Measurements from ENCODE around the gene ZMIZ1. TPM values are rescaled to one million over a fixed set of nuclear protein-coding genes. Genes with fewer than 3 reads are reported as not detected.

ZMIZ1 gene
- total RNA-seq, 5 donors from 2014 or later (not counting 1 experiment from before 2014, with no cell fraction given) = 16.8 to 27.1 (median 21.2) TPM

GRCh38 chr10:79025199-79025832 is 43.5 kb upstream of the ZMIZ1 start:
- H3K4me1 Mint-ChIP-seq = peaks cover 35 to 49% (median 45%) of the 10 kb centered on the region in 3 donors
- H3K27ac Mint-ChIP-seq = peak overlapping the region; percentile 61 to 67
- H3K4me1 ChIP-seq (ENCODE audit: control insufficient read depth in 1 of 2, extremely low read depth in 1 of 2, insufficient read depth in 2 of 2, low read length in 2 of 2) = peaks cover 14 to 53% of the 10 kb centered on the region in 2 experiments
- no peaks in the 10 kb centered on the region for H3K36me3 Mint-ChIP-seq
- H3K36me3 ChIP-seq (ENCODE audit: control insufficient read depth in 2 of 2, extremely low read depth in 1 of 2, insufficient read depth in 1 of 2, low read length in 1 of 2) = no peaks in the 10 kb centered on the region
- 9% methylated on average over 17 of the region's 22 CpGs for WGBS (ENCODE audit: insufficient coverage)
- peak overlapping the region; percentile 20 for H3K27ac ChIP-seq (ENCODE audit: low read length)
- ATAC-seq (replicated peaks in 1 of 4) (peak; percentile 73 to 78 (median 76)), DNase-seq (peak; percentile 28 to 74 (median 62))
- no peaks in the 10 kb centered on the region for H3K27me3 Mint-ChIP-seq
- no peak overlapping the region for H3K4me3 ChIP-seq (ENCODE audit: control insufficient read depth in 1 of 2, extremely low read depth in 1 of 2, low read length in 1 of 2)
- peaks cover 0 to 10% of the 10 kb centered on the region in 2 experiments for H3K27me3 ChIP-seq (replicated peaks in 1 of 2; ENCODE audit: control insufficient read depth in 2 of 2, extremely low read depth in 1 of 2, insufficient read depth in 2 of 2, low read length in 1 of 2)
- no peaks in the 10 kb centered on the region for H3K9me3 ChIP-seq
- POLR2A ChIA-PET = no interaction called here
- no peaks in the 10 kb centered on the region for H3K9me3 Mint-ChIP-seq
- peak overlapping the region in 2 of 3 donors; percentile 2 to 48 for H3K4me3 Mint-ChIP-seq
- CTCF ChIA-PET = interaction anchor here in 1 of 2 donors (1.2 kb wide), 1 partner anchor 10 kb away, joined by 3 read pairs; no protein-coding TSS in a partner anchor

- Mint-ChIP-seq H3K9me3 (no peaks in the 10 kb centered on the region), H3K27me3 (no peaks in the 10 kb centered on the region), H3K27ac (no peak overlapping the region), H3K4me3 (peak overlapping the region in 1 of 3 donors; percentile 48), H3K36me3 (no peaks in the 10 kb centered on the region), H3K4me1 (peaks cover 35 to 51% (median 45%) of the 10 kb centered on the region in 3 donors)
- Histone ChIP-seq H3K9me3 (no peaks in the 10 kb centered on the region), H3K27ac (ENCODE audit: low read length) (no peak overlapping the region), H3K4me1 (ENCODE audit: control insufficient read depth in 1 of 2, extremely low read depth in 1 of 2, insufficient read depth in 2 of 2, low read length in 2 of 2) (peaks cover 14 to 53% of the 10 kb centered on the region in 2 experiments), H3K27me3 (replicated peaks in 1 of 2; ENCODE audit: control insufficient read depth in 2 of 2, extremely low read depth in 1 of 2, insufficient read depth in 2 of 2, low read length in 1 of 2) (peaks cover 0 to 10% of the 10 kb centered on the region in 2 experiments), H3K36me3 (ENCODE audit: control insufficient read depth in 2 of 2, extremely low read depth in 1 of 2, insufficient read depth in 1 of 2, low read length in 1 of 2) (no peaks in the 10 kb centered on the region), H3K4me3 (ENCODE audit: control insufficient read depth in 1 of 2, extremely low read depth in 1 of 2, low read length in 1 of 2) (no peak overlapping the region)
- ChIA-PET POLR2A (no interaction called here), CTCF (interaction anchor here in 1 of 2 donors (0.6 kb wide), 1 partner anchor 976 kb away, joined by 3 read pairs; no protein-coding TSS in a partner anchor)
- WGBS (ENCODE audit: insufficient coverage) = 70% methylated on average over 8 of the region's 11 CpGs
- ATAC-seq (replicated peaks in 1 of 4) (no peak), DNase-seq (no peak)
These were observed 42.4 kb upstream of the ZMIZ1 start for GRCh38 chr10:79026341-79026761.

GRCh38 chr10:79026806-79027146 is 42.0 kb upstream of the ZMIZ1 start:
- no peaks in the 10 kb centered on the region for H3K9me3 Mint-ChIP-seq
- Histone ChIP-seq H3K36me3 (ENCODE audit: control insufficient read depth in 2 of 2, extremely low read depth in 1 of 2, insufficient read depth in 1 of 2, low read length in 1 of 2) (no peaks in the 10 kb centered on the region), H3K9me3 (no peaks in the 10 kb centered on the region), H3K4me1 (ENCODE audit: control insufficient read depth in 1 of 2, extremely low read depth in 1 of 2, insufficient read depth in 2 of 2, low read length in 2 of 2) (peaks cover 14 to 53% of the 10 kb centered on the region in 2 experiments), H3K27me3 (replicated peaks in 1 of 2; ENCODE audit: control insufficient read depth in 2 of 2, extremely low read depth in 1 of 2, insufficient read depth in 2 of 2, low read length in 1 of 2) (peaks cover 0 to 10% of the 10 kb centered on the region in 2 experiments), H3K27ac (ENCODE audit: low read length) (no peak overlapping the region), H3K4me3 (ENCODE audit: control insufficient read depth in 1 of 2, extremely low read depth in 1 of 2, low read length in 1 of 2) (no peak overlapping the region)
- peak overlapping the region in 1 of 3 donors; percentile 41 for H3K4me3 Mint-ChIP-seq
- no peaks in the 10 kb centered on the region for H3K36me3 Mint-ChIP-seq
- ChIA-PET CTCF (interaction anchor here in 1 of 2 donors (0.6 kb wide), 1 partner anchor 977 kb away, joined by 3 read pairs; no protein-coding TSS in a partner anchor), POLR2A (no interaction called here)
- DNase-seq (no peak), ATAC-seq (replicated peaks in 1 of 4) (no peak)
- no peak overlapping the region for H3K27ac Mint-ChIP-seq
- WGBS (ENCODE audit: insufficient coverage) = no CpG with 5 or more reads among the region's 3 CpGs
- peaks cover 35 to 51% (median 45%) of the 10 kb centered on the region in 3 donors for H3K4me1 Mint-ChIP-seq
- H3K27me3 Mint-ChIP-seq = no peaks in the 10 kb centered on the region

GRCh38 chr10:79027147-79028055 is 41.4 kb upstream of the ZMIZ1 start:
- POLR2A ChIA-PET = interaction anchor here in 1 of 2 donors (0.7 kb wide), 1 partner anchor 40 kb away, joined by 3 read pairs; no protein-coding TSS in a partner anchor
- H3K4me1 Mint-ChIP-seq = peaks cover 35 to 51% (median 44%) of the 10 kb centered on the region in 3 donors
- CTCF ChIA-PET = no interaction called here

GRCh38 chr10:79028056-79028430 is 40.7 kb upstream of the ZMIZ1 start:
- ChIA-PET POLR2A (interaction anchor here in 1 of 2 donors (0.7 kb wide), 1 partner anchor 39 kb away, joined by 3 read pairs; no protein-coding TSS in a partner anchor), CTCF (no interaction called here)
- Mint-ChIP-seq H3K4me3 (peak overlapping the region in 1 of 3 donors; percentile 41), H3K4me1 (peaks cover 35 to 47% (median 40%) of the 10 kb centered on the region in 3 donors), H3K27me3 (no peaks in the 10 kb centered on the region), H3K36me3 (no peaks in the 10 kb centered on the region), H3K27ac (peak overlapping the region; percentile 41 to 76), H3K9me3 (no peaks in the 10 kb centered on the region)
- Histone ChIP-seq H3K4me3 (ENCODE audit: control insufficient read depth in 1 of 2, extremely low read depth in 1 of 2, low read length in 1 of 2) (no peak overlapping the region), H3K27me3 (replicated peaks in 1 of 2; ENCODE audit: control insufficient read depth in 2 of 2, extremely low read depth in 1 of 2, insufficient read depth in 2 of 2, low read length in 1 of 2) (peaks cover 0 to 13% of the 10 kb centered on the region in 2 experiments), H3K27ac (ENCODE audit: low read length) (no peak overlapping the region), H3K36me3 (ENCODE audit: control insufficient read depth in 2 of 2, extremely low read depth in 1 of 2, insufficient read depth in 1 of 2, low read length in 1 of 2) (no peaks in the 10 kb centered on the region), H3K9me3 (no peaks in the 10 kb centered on the region), H3K4me1 (ENCODE audit: control insufficient read depth in 1 of 2, extremely low read depth in 1 of 2, insufficient read depth in 2 of 2, low read length in 2 of 2) (peaks cover 14 to 53% of the 10 kb centered on the region in 2 experiments)
- DNase-seq (no peak), ATAC-seq (replicated peaks in 1 of 4) (no peak)
- WGBS (ENCODE audit: insufficient coverage) = 33% methylated on average over 1 of the region's 4 CpGs

More at GRCh38 chr10:79027147-79028055, 41.4 kb upstream of the ZMIZ1 start:
- Mint-ChIP-seq H3K4me3 (peak overlapping the region in 1 of 3 donors; percentile 41), H3K27me3 (no peaks in the 10 kb centered on the region), H3K36me3 (no peaks in the 10 kb centered on the region), H3K27ac (peak overlapping the region; percentile 54 to 76), H3K9me3 (no peaks in the 10 kb centered on the region)
- peaks cover 14 to 53% of the 10 kb centered on the region in 2 experiments for H3K4me1 ChIP-seq (ENCODE audit: control insufficient read depth in 1 of 2, extremely low read depth in 1 of 2, insufficient read depth in 2 of 2, low read length in 2 of 2)
- peaks cover 0 to 13% of the 10 kb centered on the region in 2 experiments for H3K27me3 ChIP-seq (replicated peaks in 1 of 2; ENCODE audit: control insufficient read depth in 2 of 2, extremely low read depth in 1 of 2, insufficient read depth in 2 of 2, low read length in 1 of 2)
- 25% methylated on average over 14 of the region's 18 CpGs for WGBS (ENCODE audit: insufficient coverage)
- peak in 33 of 35 experiments; percentile 17 to 74 (median 57) for DNase-seq
- no peak overlapping the region for H3K4me3 ChIP-seq (ENCODE audit: control insufficient read depth in 1 of 2, extremely low read depth in 1 of 2, low read length in 1 of 2)
- peak; percentile 51 to 67 (median 62) for ATAC-seq (replicated peaks in 1 of 4)
- H3K27ac ChIP-seq (ENCODE audit: low read length) = no peak overlapping the region
- no peaks in the 10 kb centered on the region for H3K36me3 ChIP-seq (ENCODE audit: control insufficient read depth in 2 of 2, extremely low read depth in 1 of 2, insufficient read depth in 1 of 2, low read length in 1 of 2)
- H3K9me3 ChIP-seq = no peaks in the 10 kb centered on the region

GRCh38 chr10:79028451-79029010 is 40.2 kb upstream of the ZMIZ1 start:
- H3K4me3 Mint-ChIP-seq = no peak overlapping the region
- 75% methylated on average over 5 of the region's 5 CpGs for WGBS (ENCODE audit: insufficient coverage)
- no peak overlapping the region for H3K27ac Mint-ChIP-seq
- no peak overlapping the region for H3K4me3 ChIP-seq (ENCODE audit: control insufficient read depth in 1 of 2, extremely low read depth in 1 of 2, low read length in 1 of 2)
- no peak for ATAC-seq (replicated peaks in 1 of 4)
- H3K27me3 ChIP-seq (replicated peaks in 1 of 2; ENCODE audit: control insufficient read depth in 2 of 2, extremely low read depth in 1 of 2, insufficient read depth in 2 of 2, low read length in 1 of 2) = peaks cover 0 to 13% of the 10 kb centered on the region in 2 experiments
- DNase-seq = no peak
- no peak overlapping the region for H3K27ac ChIP-seq (ENCODE audit: low read length)
- no peaks in the 10 kb centered on the region for H3K36me3 Mint-ChIP-seq
- peaks cover 35 to 46% (median 40%) of the 10 kb centered on the region in 3 donors for H3K4me1 Mint-ChIP-seq
- H3K4me1 ChIP-seq (ENCODE audit: control insufficient read depth in 1 of 2, extremely low read depth in 1 of 2, insufficient read depth in 2 of 2, low read length in 2 of 2) = peaks cover 14 to 48% of the 10 kb centered on the region in 2 experiments
- H3K36me3 ChIP-seq (ENCODE audit: control insufficient read depth in 2 of 2, extremely low read depth in 1 of 2, insufficient read depth in 1 of 2, low read length in 1 of 2) = no peaks in the 10 kb centered on the region
- ChIA-PET CTCF (no interaction called here), POLR2A (interaction anchor here in 1 of 2 donors (0.7 kb wide), 1 partner anchor 39 kb away, joined by 3 read pairs; no protein-coding TSS in a partner anchor)
- no peaks in the 10 kb centered on the region for H3K27me3 Mint-ChIP-seq
- H3K9me3 ChIP-seq = no peaks in the 10 kb centered on the region
- H3K9me3 Mint-ChIP-seq = no peaks in the 10 kb centered on the region

Measured in T-cell (primary cell).